Measurements from ENCODE around the gene SDR42E1. TPM values are rescaled to one million over a fixed set of nuclear protein-coding genes. Genes with fewer than 3 reads are reported as not detected.

Gene SDR42E1
- total and polyA plus RNA-seq, 9 of the 15 experiments (the other 6 are each of a cell fraction or from before 2014, with no cell fraction given) = 0.13 to 1.3 (median 0.42) TPM

- TF ChIP-seq, protein P1, sequence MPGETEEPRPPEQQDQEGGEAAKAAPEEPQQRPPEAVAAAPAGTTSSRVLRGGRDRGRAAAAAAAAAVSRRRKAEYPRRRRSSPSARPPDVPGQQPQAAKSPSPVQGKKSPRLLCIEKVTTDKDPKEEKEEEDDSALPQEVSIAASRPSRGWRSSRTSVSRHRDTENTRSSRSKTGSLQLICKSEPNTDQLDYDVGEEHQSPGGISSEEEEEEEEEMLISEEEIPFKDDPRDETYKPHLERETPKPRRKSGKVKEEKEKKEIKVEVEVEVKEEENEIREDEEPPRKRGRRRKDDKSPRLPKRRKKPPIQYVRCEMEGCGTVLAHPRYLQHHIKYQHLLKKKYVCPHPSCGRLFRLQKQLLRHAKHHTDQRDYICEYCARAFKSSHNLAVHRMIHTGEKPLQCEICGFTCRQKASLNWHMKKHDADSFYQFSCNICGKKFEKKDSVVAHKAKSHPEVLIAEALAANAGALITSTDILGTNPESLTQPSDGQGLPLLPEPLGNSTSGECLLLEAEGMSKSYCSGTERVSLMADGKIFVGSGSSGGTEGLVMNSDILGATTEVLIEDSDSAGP (CRISPR knock-in tag; IDR thresholded peaks at IDR 0.05) = no peak
- TF ChIP-seq KDM2B (CRISPR knock-in tag; IDR thresholded peaks at IDR 0.05) = no peak
Measured at GRCh38 chr16:82041542-82041941, 30.3 kb upstream of the SDR42E1 start (continued).

DNA sequence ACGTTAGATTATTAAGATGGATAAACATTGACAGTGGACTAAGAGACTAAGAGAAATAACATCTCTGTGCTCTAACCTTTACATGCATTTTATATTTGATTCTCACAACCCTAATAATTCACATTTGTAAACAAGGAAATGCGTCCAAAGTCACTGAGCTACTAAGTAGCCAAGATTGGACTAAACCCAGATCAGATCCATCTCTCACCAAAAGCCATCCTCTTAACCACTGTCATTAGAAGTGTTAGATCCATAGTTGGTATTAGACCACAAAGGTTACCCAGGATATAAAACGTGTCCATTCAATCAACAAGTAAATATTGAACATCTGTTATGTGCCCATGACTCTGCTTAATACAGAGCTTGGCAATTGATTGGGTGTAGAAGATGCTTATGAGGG lies 29.0 kb upstream of the SDR42E1 start:
- H3K27ac ChIP-seq (ENCODE audit: extremely low read depth, low read depth, low read length) = no peak overlapping the region
- DNase-seq (ENCODE audit: extremely low read depth in 1 of 4, low spot score in 3 of 4) (no peak), ATAC-seq (no peak), FAIRE-seq (no peak)
- CTCF ChIA-PET (ENCODE audit: low intra/inter-chr PET ratio) = no interaction called here
- no peaks in the 10 kb centered on the region for H3K9me3 ChIP-seq (replicated peaks; ENCODE audit: control insufficient read depth, insufficient read depth, low read depth, low read length)
- in situ Hi-C loops (cut with MboI) (no loop called here), intact Hi-C loops (cut with micrococcal nuclease) (no loop called here)
- peaks cover 0 to 9% of the 10 kb centered on the region in 2 experiments; a peak in 1 of 5 replicates for H3K27me3 ChIP-seq (ENCODE audit: control insufficient read depth in 2 of 2, insufficient read depth in 2 of 2, low read length in 2 of 2)
- H3K4me2 ChIP-seq (ENCODE audit: insufficient read depth, low read length) = no peak overlapping the region
- H3K36me3 ChIP-seq (ENCODE audit: control insufficient read depth, insufficient read depth, low read length) = no peaks in the 10 kb centered on the region
- no peak overlapping the region for H3K9ac ChIP-seq (ENCODE audit: insufficient read depth in 1 of 2, low read depth in 2 of 2, low read length in 2 of 2)
- no peaks in the 10 kb centered on the region for H3K4me1 ChIP-seq (replicated peaks in 1 of 2; ENCODE audit: control insufficient read depth in 2 of 2, insufficient read depth in 2 of 2, low read length in 2 of 2)
- H3K79me2 ChIP-seq (ENCODE audit: control insufficient read depth, insufficient read depth, low read length) = no peaks in the 10 kb centered on the region
- POLR2A ChIA-PET = interaction anchor here (0.8 kb wide), 1 partner anchor 10 kb away, joined by 3 read pairs; no protein-coding TSS in a partner anchor
- no peaks in the 10 kb centered on the region for H3K9me1 ChIP-seq (ENCODE audit: control insufficient read depth, insufficient read depth, low read length)
- no peak overlapping the region for H3K4me3 ChIP-seq
- TF ChIP-seq C11orf30 (IDR thresholded peaks at IDR 0.05; ENCODE audit: low read depth) (no peak), ARID2 (IDR thresholded peaks at IDR 0.05) (no peak), ZNF282 (CRISPR knock-in tag; IDR thresholded peaks at IDR 0.05) (no peak), KDM1A (IDR thresholded peaks at IDR 0.05) (no peak), CREB3 (tag; conservative IDR thresholded peaks at IDR 0.05; ENCODE audit: low read depth) (no peak), ZNF561 (CRISPR knock-in tag; conservative IDR thresholded peaks at IDR 0.05) (no peak), MEF2D (tag; conservative IDR thresholded peaks at IDR 0.05; ENCODE audit: low read depth) (no peak), ZNF140 (CRISPR knock-in tag; IDR thresholded peaks at IDR 0.05) (no peak), GABPB1 (CRISPR knock-in tag; IDR thresholded peaks at IDR 0.05) (no peak), NBN (IDR thresholded peaks at IDR 0.05; ENCODE audit: low read depth) (no peak)
- TF ChIP-seq, protein P2, sequence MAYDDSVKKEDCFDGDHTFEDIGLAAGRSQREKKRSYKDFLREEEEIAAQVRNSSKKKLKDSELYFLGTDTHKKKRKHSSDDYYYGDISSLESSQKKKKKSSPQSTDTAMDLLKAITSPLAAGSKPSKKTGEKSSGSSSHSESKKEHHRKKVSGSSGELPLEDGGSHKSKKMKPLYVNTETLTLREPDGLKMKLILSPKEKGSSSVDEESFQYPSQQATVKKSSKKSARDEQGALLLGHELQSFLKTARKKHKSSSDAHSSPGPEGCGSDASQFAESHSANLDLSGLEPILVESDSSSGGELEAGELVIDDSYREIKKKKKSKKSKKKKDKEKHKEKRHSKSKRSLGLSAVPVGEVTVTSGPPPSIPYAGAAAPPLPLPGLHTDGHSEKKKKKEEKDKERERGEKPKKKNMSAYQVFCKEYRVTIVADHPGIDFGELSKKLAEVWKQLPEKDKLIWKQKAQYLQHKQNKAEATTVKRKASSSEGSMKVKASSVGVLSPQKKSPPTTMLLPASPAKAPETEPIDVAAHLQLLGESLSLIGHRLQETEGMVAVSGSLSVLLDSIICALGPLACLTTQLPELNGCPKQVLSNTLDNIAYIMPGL (CRISPR knock-in tag; IDR thresholded peaks at IDR 0.05) = no peak
- whole genome bisulfite sequencing (ENCODE audit: insufficient coverage, low coverage, missing lambda C conversion rate) = 0% methylated on average over 3 of the region's 3 CpGs
- no TSS peak for BruUV-seq (replicated peaks)
- no peak overlapping the region for H2AFZ ChIP-seq (ENCODE audit: low read depth, low read length)
- H4K20me1 ChIP-seq (replicated peaks; ENCODE audit: control insufficient read depth, insufficient read depth, low read length) = no peaks in the 10 kb centered on the region
